Transverse colon (tissue), 4 donors: Measurements from ENCODE around the gene AADAC. TPM values are rescaled to one million over a fixed set of nuclear protein-coding genes. Genes with fewer than 3 reads are reported as not detected.
"Not testable (repeated sequence)": the region's sequence is repeated elsewhere in the genome, so short reads cannot be mapped to it uniquely, and the experiment has no call there.

Source experiments
- DNase-seq: peaks from one replicate; pipeline ENCODE4 v3.0.0-alpha.2; 2019
- H3K27ac ChIP-seq, 4 donors: fragments of 200-600 bp; sonication (generic); 2 replicates each; pipeline ENCODE4 v1.5.1; 2016 to 2018; ENCODE audit warnings: inconsistent platforms in 4 of 4
- H3K27me3 ChIP-seq: fragments of 200-600 bp; sonication (generic); 2 replicates; pipeline ENCODE4 v1.5.1; 2017; ENCODE audit warnings: inconsistent platforms
- H3K36me3 ChIP-seq, 4 donors: fragments of 200-600 bp; sonication (generic); 2 replicates each; pipeline ENCODE4 v1.5.1; 2017 to 2019; ENCODE audit warnings: inconsistent platforms in 4 of 4
- H3K4me1 ChIP-seq, 4 donors: fragments of 200-600 bp; sonication (generic); 2 replicates each; pipeline ENCODE4 v1.5.1; 2017 to 2020; ENCODE audit warnings: inconsistent platforms in 4 of 4
- H3K4me3 ChIP-seq, 4 donors: fragments of 200-600 bp; sonication (generic); 1 replicate in 1 of 4; 2 replicates in 3 of 4; pipeline versions ENCODE4 v1.5.1 to v1.6.1; 2017 to 2019; ENCODE audit warnings: inconsistent platforms in 4 of 4
- H3K9me3 ChIP-seq, 2 donors: fragments of 200-600 bp; sonication (generic); 2 replicates each; pipeline ENCODE4 v1.5.1; 2017 to 2019; ENCODE audit warnings: inconsistent platforms in 2 of 2
- CTCF ChIP-seq, 5 experiments: fragments of 200-600 bp in 3 of 5; fragments of 450-650 bp in 2 of 5; sonication (generic) in 3 of 5; IDR thresholded peaks; 1 replicate in 2 of 5; 2 replicates in 3 of 5; pipeline ENCODE4 v1.5.1; 2016 to 2017; ENCODE audit warnings: antibody characterized with exemption in 5 of 5, inconsistent platforms in 3 of 5, mild to moderate bottlenecking in 2 of 5, moderate library complexity in 1 of 5
- EP300 ChIP-seq: sonication (generic); formaldehyde crosslinking; IDR thresholded peaks from one replicate; pipeline ENCODE4 v1.6.1; 2017; ENCODE audit warnings: antibody characterized with exemption, low read depth
- POLR2A ChIP-seq: fragments of 450-650 bp; IDR thresholded peaks from one replicate; pipeline ENCODE4 v1.6.1; 2016; ENCODE audit warnings: antibody characterized with exemption, mild to moderate bottlenecking, moderate library complexity
- POLR2AphosphoS5 ChIP-seq, 3 donors: sonication (generic); formaldehyde crosslinking; IDR thresholded peaks; one replicate each; pipeline ENCODE4 v1.6.1; 2016; ENCODE audit warnings: antibody characterized with exemption in 3 of 3
- WGBS, 2 donors: methylation state at CpG; one replicate each; pipeline ENCODE4 v1.1.5; 2018; ENCODE audit warnings: low coverage in 1 of 2; 5-methylcytosine and 5-hydroxymethylcytosine counted together
- in situ Hi-C, 4 donors: fragments of 200-750 bp; cut with MboI; loops; one replicate each; pipeline versions ENCODE4 v1.15.0 to v1.15.1; 2017; ENCODE audit warnings: low sequenced_read_pairs in 3 of 4, low pct_ligation_motif_present in 1 of 4, low pct_unique_long_range_greater_than_20kb in 1 of 4
- intact Hi-C: fragments of 100-400 bp; cut with DNase I; formaldehyde crosslinking; loops from one replicate; pipeline ENCODE4 v1.15.1; 2023; ENCODE audit warnings: low total_unique reads
- total RNA-seq, 4 donors: library from RNA; depleted of rRNA; stranded (reverse); fragments of >200 nt; gene quantifications; one replicate each; pipeline ENCODE4 v1.1.0, GENCODE V29; 2016

The AADAC gene, protein sequence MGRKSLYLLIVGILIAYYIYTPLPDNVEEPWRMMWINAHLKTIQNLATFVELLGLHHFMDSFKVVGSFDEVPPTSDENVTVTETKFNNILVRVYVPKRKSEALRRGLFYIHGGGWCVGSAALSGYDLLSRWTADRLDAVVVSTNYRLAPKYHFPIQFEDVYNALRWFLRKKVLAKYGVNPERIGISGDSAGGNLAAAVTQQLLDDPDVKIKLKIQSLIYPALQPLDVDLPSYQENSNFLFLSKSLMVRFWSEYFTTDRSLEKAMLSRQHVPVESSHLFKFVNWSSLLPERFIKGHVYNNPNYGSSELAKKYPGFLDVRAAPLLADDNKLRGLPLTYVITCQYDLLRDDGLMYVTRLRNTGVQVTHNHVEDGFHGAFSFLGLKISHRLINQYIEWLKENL
- under 1 TPM in 1 of 4 donors, not detected in 3; 0.95 TPM for total RNA-seq

DNA sequence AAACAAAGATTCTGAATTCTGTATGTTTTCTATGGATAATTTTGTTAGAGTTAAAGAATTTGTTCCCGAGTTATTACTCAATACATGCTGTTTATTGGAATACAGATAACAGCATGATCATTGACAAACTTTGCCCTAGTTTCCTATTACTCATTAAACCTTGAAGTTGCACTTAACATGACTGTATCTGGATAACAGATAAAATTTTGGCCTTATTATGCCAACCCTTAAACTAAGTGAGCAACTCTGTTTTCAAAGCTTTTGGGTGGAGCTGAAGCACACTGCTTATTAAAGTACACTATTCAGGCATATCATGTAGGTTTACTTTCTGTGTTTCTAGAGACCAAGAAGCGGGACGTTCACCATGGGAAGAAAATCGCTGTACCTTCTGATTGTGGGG lies at the start of gene AADAC:
Gene AADAC (plus strand): TSS at position 318 of the 400 bp plus-strand sequence. CDS start 47 bp downstream, at position 365.
- Histone ChIP-seq H3K4me3 (no peak within 1 kb of the TSS), H3K27me3 (no peaks in the 10 kb centered on the region), H3K27ac (no peak within 1 kb of the TSS), H3K9me3 (no peaks in the 10 kb centered on the region), H3K36me3 (no peaks in the 10 kb centered on the region), H3K4me1 (peaks cover 0 to 10% (median 4%) of the 10 kb centered on the region in 4 donors)
- in situ Hi-C loops (no loop called here), intact Hi-C loops (no loop called here)
- TF ChIP-seq CTCF (IDR thresholded peaks at IDR 0.05) (no peak), POLR2AphosphoS5 (IDR thresholded peaks at IDR 0.05) (no peak), EP300 (no peak), POLR2A (no peak)
- no peak for DNase-seq
- WGBS, 2 donors, result 76 to 83% methylated on average over 4 of the region's 4 CpGs

- in situ Hi-C loops, DNase-seq, H3K4me3 ChIP-seq, H3K36me3 ChIP-seq, intact Hi-C loops, H3K27ac ChIP-seq, H3K9me3 ChIP-seq, H3K4me1 ChIP-seq, H3K27me3 ChIP-seq: not testable (repeated sequence)
- 72 to 82% methylated on average over 1 of the region's 1 CpG for WGBS, 2 donors
Measured at GRCh38 chr3:151764699-151765098, 49.2 kb upstream of the AADAC start.

- TF ChIP-seq EP300 (no peak), POLR2A (no peak), CTCF (IDR thresholded peaks at IDR 0.05) (no peak), POLR2AphosphoS5 (IDR thresholded peaks at IDR 0.05) (no peak)
- Histone ChIP-seq H3K9me3 (peaks cover 0 to 7% of the 10 kb centered on the region in 2 donors), H3K27ac (no peak overlapping the region), H3K4me3 (no peak overlapping the region), H3K27me3 (no peaks in the 10 kb centered on the region), H3K4me1 (peaks cover 0 to 11% (median 10%) of the 10 kb centered on the region in 4 donors), H3K36me3 (no peaks in the 10 kb centered on the region)
- no peak for DNase-seq
- in situ Hi-C loops (no loop called here), intact Hi-C loops (no loop called here)
Measured at GRCh38 chr3:151765685-151766084, 48.2 kb upstream of the AADAC start.

GRCh38 chr3:151766454-151766853 lies 47.5 kb upstream of the AADAC start:
- H3K9me3 ChIP-seq, result peaks cover 0 to 7% of the 10 kb centered on the region in 2 donors
- DNase-seq, result no peak
- in situ Hi-C loops (no loop called here), intact Hi-C loops (no loop called here)
- no peaks in the 10 kb centered on the region for H3K36me3 ChIP-seq
- TF ChIP-seq EP300 (no peak), POLR2A (no peak), POLR2AphosphoS5 (IDR thresholded peaks at IDR 0.05) (no peak), CTCF (IDR thresholded peaks at IDR 0.05) (no peak)
- H3K4me3 ChIP-seq, result no peak overlapping the region
- no peaks in the 10 kb centered on the region for H3K27me3 ChIP-seq
- whole genome bisulfite sequencing, 2 donors, result 84 to 85% methylated on average over 2 of the region's 2 CpGs
- peaks cover 0 to 18% (median 10%) of the 10 kb centered on the region in 4 donors for H3K4me1 ChIP-seq
- no peak overlapping the region for H3K27ac ChIP-seq
